ENCODE measurements around the gene GAS2L3.
A peak's percentile ranks its signal among the peaks of the same experiment; 100 is the strongest.
"Not testable (repeated sequence)": the region's sequence is repeated elsewhere in the genome, so short reads cannot be mapped to it uniquely, and the experiment has no call there.

The GAS2L3 gene

DNA sequence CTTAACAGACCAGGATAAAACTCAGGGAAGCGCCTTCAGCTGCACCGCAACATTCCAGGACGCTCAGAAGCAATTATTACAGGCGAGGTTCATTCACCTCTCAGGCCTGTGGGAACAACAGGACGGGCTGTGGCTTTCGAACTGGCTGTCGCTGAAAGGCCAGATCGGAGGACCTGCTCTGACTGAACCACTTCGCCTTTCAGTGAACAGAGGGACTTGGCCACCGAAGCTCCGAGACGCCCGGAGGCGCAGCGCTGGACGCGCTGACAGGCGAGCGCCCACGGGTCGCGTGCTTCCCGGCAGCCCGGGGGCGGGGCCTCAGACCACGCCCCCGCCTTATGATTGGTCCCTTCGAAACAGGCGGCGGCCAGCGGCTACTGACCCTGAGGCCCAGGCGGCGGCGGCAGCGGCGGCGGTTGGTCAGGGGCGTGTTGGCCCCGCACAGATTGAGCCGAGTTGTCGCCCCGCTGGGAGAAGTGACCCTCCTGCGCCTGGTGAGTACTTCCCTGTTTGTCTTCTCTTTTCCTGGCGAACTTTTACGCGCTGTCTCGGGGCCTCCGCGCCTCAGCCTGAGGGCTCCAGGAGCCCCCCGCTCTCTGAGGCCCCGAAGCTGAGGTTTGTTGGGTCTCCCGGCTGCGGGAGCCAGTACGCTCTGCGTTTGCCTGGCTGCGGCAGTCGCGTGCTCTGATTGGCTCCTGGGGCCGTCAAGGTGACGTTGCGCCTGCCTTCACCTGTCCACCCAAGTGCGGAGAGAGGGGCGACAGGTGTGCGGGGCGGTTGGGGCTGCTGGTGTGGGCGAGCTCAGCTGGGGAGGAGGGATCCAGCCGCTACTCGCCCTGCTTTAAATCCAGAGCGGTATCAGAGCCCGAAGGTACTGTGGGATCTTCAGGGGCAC lies at the start of gene GAS2L3:
Gene GAS2L3, plus strand, starts transcription at position 393 of the 895 bp plus-strand sequence. CDS start 21,221 bp downstream, outside the sequence.
- DNase-seq = peak; percentile 93

DNA sequence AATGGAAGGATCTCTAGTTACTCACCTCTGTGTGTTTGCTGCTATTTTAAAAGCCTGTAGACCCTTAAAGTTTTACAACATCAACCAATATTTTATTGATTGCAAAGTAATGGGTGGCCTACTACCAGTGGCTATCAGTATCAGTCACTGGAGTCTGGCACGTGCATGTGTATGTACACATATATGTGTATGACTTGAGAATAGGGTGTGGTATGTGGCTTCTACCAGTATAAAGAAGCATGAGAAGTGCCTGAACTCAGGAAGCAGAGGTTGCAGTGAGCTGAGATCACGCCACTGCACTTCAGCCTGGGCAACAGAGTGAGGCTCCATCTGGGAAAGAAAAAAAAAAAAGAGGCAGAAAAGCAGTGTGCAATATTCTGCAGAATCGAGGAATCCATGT lies 45.5 kb upstream of the GAS2L3 start:
- no peak for DNase-seq

DNA sequence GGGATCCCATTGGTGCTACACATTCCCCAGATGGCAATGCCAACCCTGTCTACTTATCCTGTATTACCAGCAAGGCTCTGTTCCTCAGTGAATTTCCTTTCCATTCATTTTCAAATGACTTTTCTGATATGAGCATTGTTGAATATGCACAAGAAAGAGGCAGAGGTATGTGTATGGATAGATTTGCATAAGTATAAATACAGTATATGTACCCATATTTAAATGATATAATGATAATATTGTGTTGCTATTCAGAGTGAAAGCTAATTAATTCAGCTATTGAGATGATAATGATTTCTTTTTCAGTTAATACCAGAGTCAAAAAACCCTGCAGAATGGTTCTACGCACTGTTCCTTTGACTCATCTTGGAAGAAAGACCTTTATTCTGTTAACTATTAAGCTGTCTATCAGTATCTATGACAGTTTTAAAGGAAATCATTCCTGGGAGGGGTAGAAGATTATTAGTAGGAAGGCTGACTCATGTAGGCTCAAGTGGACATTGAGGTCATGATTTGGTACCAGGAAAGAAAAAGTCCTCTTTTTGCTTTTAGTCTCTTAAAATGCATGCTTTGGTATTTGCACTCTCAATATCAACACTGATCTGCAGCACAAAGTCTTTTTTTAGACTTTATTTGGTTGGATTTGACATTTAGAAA lies 44.9 kb upstream of the GAS2L3 start:
- no peak for DNase-seq

DNA sequence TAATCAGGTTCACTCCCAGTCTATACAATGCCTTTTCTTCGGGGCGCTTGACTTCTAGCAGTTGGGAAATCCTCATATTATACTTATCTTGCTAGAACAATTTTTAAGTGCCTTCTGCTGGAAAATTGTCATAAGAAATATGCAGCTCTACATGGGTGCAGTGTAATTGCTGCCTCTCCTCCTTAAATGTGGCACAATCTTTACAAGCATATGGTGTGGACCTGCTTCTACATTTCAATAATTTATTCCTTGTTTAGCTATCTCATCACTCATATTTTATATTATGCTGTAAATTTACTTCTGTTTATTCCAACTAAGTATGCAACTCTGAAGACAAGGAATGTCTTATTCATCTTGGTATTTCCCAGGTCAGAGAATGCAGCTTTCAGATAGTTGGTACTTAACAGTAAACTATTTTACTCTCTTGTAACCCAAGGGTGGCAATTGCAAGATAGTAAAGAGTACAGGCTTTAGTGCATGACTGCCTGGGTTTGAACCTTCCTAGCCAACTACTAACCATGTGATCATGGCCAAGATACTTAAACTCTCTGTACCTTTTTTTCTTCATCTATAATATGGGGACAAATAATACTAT lies 43.6 kb upstream of the GAS2L3 start:
- no peak for DNase-seq

DNA sequence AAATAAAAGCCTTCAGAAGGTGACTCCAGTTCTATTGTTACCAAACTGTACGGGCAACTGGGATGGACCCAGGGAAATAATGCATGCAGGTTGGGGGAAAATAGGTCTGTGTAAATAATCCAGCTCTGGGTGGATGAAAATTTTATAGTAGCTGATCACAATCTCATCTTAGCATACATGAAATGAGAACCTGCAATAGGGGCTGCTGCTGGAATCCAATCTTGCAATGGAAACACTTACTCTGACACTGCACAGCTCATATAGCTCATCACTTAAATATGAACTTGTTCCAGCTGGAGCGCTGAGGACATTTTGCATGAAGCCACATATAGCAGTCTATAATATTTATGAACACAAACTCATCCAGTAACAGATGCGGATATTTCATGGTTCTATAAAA lies 40.1 kb upstream of the GAS2L3 start:
- no peak for DNase-seq

DNA sequence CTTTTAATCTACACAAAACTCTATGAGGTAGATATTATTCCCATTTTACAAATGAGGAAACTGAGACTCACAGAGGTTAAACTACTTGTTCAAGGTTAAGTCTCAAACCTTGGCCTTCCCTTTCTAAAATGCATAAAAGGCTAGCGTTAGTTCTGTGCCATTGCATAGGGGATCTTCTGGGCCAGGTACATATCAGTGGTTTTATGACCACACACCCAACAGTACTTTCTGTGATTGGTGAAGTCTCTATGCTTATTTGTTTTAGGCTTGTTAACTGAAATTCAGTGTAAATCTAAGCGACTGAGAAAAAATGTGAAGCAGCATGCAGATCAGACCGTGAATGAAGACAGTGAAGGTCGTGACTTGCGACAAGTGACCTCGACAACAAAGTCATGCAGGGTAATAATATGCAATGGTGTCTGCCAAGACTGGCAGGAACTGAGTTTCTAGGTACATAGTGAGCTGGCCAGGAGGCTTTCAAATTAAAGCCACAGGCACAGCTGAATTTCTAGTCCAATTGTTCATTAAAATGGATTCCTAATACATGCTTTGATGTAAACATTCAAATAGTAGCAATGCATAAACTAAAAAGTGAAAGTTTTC lies 38.8 kb upstream of the GAS2L3 start:
- DNase-seq = no peak

DNA sequence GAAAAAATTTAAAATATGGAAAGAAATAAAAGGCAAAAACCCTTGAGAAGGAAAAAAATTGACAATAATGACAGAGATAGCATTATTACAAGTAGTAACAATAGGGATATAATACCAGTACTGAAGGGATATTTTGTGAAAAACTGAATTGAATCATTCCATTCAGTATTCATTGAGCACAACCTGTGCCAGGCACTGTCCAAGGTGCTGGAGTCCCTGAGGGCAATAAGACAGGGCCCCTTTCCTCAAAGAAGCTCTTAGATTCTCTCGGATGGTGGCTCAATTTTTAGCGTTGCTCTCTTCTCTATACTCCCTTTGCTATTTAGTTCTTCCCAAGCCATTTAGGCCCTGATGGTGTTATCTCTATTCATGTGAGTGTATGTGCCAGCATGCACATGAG lies 34.3 kb upstream of the GAS2L3 start:
- peak; percentile 46 for DNase-seq

DNA sequence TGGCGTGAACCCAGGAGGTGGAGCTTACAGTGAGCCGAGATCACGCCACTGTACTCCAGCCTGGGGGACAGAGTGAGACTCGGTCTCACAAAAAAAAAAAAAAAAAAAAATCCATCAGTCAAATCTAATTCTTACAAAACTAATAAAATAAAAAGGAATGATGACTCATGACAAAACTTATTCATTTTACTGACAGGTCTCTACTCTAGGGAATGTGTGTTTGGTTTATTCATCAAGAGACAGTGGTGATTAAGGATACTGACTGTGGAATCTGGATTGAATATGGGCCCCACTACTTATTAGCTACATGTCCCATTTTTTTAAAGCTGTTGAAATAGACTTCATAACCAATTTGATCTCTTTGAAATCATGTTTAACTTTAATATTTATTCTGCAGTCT lies 29.3 kb upstream of the GAS2L3 start:
- no peak for DNase-seq

DNA sequence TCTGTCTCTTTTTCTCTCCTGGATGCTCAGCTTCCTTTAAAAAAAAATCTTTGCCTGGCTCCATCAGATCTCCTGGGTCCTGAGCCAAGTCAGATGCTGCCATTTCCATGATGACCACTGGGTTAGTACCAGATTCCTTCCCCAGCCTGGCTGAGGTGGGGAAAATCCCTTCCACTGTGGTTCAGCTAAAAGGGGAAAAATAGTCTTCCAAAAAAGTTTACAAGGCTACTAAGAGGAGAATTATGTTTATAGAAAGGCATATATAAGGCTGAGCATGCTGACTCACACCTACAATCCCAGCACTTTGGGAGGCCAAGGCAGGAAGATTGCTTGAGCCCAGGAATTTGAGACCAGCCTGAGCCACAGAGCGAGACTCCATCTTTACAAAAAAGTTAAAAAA lies 28.4 kb upstream of the GAS2L3 start:
- DNase-seq = no peak

DNA sequence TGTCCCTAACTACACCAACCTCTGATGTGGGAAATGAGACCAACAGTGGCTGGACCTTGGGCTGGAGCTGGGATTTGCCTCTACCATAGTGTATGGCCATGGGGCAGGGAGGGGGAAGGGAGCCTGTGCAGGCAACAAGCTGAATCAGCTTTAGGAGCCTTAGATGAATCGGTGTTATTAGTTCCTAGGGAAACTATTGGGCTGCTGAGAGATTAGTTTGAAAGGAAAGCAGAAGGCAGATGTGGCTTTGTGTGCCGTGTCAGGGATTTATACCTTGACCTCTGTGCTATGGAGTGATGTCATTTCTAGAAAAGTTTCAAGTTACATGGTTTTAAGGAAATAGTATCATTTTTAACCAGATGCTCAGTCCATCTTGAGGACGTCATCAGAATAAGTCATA lies 19.5 kb upstream of the GAS2L3 start:
- no peak for DNase-seq

DNA sequence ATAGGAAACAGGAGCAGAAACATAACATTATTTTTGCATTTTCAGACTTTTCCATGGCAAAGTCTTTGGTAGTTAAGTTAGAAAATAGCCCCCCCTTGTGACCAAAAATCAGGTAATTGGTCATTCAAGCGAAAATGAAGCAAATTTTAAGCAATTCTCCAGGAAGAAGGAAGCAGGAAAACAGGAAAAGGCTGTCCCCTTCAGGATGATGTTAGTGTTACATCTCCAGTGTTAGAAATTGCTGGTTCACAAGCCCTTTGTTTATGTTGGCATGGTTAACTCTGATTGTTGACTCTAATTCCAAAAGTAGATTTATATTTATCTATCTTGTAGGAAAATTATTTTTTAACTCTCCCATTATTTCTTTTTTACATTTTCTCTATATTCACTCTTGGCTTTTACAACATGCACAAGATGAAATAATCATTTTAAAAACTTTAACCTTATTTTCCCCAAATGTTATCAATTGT lies 18.8 kb upstream of the GAS2L3 start:
- DNase-seq = peak; percentile 28

DNA sequence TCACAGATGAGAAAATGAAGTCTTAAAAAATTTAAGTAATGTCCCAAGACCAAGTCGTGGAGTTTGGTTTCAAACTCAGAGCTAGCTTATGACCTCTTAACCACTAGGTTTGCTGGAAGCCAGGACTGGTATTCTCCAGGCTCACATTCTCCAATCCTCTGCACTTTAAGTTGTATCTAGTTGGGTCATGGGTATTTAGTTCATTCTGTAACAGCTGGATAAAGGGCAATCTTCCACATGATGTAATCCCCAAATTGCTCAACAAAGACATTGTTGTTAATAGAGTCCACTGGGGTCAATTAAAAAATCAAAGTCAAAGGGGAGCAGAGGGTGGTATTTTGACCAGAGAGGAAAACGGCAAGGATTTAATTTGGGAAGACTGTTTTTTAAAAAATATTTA lies 17.8 kb upstream of the GAS2L3 start:
- DNase-seq = no peak

DNA sequence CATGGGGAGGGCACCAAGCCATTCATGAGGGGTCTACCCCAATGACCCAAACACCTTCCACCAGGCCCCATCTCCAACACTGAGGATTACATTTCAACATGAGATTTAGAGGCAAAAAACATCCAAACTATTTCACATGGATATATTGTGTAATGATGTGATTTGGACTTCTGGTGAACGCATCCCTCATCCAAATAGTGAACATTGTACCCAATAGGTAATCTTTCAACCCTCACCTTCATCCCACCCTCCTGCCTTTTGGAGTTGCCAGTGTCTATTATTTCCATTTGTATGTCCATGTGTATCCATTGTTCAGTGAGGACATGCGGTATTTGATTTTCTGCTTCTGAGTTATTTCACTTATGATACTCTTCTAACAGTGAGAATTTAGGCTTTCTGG lies 16.1 kb upstream of the GAS2L3 start:
- no peak for DNase-seq

DNA sequence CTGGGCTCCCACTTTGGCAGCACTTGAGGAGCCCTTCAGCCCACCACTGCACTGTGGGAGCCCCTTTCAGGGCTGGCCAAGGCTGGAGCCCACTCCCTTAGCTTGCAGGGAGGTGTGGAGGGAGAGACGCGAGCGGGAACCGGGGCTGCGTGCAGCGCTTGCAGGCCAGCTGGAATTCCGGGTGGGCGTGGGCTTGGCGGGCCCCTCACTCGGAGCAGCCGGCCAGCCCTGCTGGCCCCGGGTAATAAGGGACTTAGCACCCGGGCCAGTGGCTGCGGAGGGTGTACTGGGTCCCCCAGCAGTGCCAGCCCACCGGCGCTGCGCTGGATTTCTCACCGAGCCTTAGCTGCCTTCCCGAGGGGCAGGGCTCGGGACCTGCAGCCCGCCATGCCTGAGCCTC lies 14.2 kb upstream of the GAS2L3 start:
- DNase-seq = not testable (repeated sequence)

DNA sequence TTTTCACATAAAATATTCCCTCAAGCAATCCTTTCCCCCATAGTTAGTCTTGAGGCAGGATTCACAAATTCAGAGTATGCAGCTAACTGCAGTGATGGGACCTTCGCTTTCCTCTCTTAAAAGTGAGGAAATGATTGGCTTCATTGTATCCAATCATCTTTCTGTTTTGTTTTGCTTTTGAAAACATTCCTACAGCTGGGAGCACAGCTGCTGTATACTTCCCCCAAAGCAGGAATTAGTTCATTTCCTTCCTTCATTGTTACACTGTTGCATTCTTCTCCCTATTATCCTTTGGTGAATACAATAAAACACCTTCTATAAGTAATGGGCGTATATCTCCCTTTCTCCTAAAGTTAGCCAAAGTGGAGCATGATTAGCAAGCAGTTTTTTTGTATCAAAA lies 9.4 kb upstream of the GAS2L3 start:
- DNase-seq = no peak

DNA sequence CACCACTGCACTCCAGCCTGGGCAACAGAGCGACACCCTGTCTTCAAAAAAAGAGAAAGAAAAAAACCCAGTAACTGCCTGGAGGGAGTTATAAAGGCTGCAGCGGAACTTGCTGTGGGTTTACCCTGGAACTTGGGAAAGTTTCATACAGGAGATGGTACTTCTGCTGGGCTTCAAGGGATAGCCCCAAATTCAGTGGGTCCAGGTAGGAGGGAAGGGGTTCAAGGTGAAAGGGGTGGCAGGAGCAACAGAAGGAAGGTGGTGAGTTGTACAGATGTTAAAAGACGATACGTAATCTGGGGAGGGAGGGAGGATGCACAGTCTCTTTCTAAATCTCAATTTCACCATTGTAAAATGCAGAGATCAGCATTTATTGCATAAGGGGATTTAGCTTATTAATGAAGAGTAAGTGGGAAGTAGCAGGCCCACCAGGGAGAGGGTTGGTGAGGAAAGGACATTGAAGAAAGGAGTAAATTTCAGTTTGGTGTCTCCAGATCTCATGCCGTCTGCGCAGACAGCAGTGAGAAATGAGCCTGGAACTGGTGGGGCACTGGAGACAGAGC lies 8.5 kb upstream of the GAS2L3 start:
- no peak for DNase-seq

DNA sequence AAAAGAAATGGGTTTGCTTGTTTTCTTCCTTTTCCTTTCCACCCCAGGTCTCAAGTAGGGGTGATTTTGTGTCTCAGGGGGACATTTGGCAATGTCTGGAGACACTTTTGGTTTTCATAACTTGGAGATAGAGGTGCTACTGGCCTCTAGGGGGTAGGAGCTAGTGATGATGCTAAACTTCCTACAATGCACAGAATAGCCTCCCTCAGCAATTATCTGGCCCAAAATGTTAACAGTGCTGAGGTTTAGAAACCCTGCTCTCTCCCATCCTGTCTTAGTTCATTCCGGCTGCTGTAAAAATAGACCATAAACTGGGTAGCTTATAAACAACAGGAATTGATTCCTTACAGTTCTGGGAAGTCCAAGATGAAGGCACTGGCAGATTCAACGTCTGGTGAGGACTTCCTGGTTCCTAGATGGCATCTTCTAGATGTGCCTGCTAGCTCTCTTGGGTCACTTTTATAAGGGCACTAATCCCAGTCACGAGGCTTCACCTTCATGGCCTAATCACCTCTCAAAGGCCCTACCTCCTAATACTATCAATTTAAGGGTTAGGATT lies 7.4 kb upstream of the GAS2L3 start:
- DNase-seq = no peak

DNA sequence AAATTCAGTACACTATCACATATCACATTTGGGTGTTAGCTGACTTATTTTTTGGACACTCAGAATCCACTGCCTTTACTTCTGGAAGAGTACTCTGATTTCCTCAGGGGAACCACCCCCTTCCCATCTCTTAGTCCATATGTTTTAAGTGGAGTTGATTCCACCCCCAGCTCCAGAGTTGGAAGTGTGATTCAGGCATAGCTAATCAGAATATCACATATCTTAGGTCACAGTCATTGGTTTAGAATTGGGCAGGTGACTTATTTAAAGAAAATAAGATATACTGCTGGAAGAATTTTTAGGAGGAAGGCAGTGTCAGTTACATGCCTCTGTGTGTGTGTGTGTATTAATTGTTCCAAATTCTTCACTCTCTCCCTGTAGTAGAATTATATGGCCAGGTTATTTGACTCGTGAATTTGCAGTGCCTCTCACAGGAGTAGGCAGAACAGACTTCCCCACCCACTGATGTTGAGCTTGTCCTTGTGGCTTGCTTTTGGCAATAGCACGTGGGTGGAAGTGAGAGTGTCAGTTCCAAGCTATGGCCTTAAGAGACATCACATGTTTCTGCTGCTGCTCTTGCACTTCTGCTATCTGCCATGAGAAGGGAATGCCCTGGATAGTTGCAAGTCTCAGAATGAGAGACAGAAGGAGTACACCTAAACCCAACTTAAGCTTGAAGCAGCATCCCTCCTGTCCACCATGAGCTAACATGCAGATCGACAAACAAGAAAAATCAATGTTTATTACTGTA lies 6.4 kb upstream of the GAS2L3 start:
- DNase-seq = no peak

DNA sequence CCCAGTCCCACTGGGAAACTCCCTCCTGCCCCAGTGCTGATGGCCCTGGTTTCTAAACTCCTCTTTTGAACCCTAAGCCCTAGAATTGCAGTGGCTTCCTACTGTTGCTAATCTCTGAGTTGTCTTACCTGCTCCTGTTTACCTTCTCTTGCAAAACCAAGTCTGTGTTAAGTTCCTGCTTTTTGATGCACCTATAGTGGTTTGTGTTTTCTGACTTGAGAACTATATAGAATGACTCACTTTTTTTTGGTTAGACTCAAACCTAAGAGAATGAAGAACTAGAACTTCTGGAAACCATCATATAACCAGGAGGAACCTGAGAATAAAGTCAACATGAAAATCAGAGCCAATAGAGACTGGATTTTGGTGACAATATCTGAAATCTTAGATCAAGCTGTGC lies 5.5 kb upstream of the GAS2L3 start:
- no peak for DNase-seq

DNA sequence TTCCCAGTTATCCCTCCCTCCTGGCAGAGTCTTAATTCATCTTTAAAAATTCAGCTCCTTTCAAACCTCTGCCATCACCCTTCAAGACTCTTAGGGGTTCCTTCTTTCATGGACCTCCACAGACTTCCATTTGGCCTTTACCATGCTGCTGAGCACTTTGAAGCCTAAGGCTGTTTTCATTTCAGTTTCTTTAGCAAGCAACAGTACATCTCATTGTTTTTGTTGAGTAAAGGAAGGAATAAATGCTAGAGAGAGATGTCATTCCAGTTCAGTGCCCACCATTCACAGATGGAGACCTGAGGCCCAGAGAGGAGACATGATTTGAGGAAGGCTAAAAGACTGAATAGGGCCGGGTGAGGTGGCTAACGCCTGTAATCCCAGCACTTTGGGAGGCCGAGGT lies 1.3 kb upstream of the GAS2L3 start:
- DNase-seq = no peak

DNA sequence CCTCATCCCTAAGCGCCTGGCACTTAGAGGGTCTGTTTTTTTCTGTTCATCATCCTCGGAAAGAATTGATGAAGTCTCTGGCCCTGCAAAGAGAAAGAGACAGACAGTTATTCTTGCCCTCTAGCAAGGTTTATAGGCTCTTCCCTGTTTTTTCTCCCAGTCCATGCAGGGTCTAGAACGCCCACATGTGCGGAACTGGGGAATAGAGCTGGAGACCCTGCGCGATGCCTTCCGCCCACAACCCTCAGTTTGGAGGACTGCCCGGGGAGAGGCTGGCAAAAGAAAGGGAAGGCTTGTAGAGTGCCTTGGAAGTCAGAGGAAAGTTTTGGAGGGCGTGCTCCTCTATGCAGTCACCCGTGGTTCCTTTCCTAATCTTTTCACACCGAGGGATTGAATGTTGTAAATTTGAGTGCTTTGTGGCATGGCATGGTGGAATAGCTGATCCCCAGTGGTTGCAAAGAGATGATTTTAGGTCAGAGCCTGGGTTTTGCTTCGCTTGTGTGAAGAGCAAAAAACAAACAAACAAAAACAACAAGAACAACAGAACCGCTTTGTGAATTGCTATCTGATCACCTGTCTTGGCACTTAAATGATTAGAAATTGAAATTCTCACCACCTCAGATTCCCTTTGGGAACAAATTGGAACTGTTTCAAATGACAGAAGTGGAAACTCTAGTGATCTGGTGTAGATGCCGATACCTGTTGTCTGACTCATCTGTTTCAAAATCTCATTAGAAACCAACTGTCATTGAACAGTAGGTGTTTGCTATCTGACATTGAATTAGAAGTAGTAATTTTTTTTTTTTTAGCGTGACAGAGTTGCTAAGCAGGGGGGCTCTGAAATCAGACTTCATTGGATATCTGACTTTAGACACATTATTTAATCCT lies 947 bp downstream of the GAS2L3 start:
- peak; percentile 63 for DNase-seq
